HG02588 (cell line): ENCODE measurements around the gene AKAP13.

Experiments
- ATAC-seq: cut with Tn5 transposase; IDR thresholded peaks from one replicate; pipeline ENCODE4 v1.9.1; 2021; ENCODE audit warnings: mild to moderate bottlenecking, moderate library complexity; ENCODE audit not compliant: unreplicated experiment

Gene AKAP13

GRCh38 chr15:85718271-85718971 lies 338.0 kb downstream of the AKAP13 start:
- ATAC-seq: peak; percentile 71

GRCh38 chr15:85718981-85719380 lies 338.6 kb downstream of the AKAP13 start:
- no peak for ATAC-seq

- no peak for ATAC-seq
Observed at GRCh38 chr15:85722374-85723152, 342.2 kb downstream of the AKAP13 start.

- ATAC-seq: no peak
Observed at GRCh38 chr15:85723960-85724945, 343.9 kb downstream of the AKAP13 start.

- ATAC-seq: no peak
Observed at GRCh38 chr15:85725019-85725418, 344.6 kb downstream of the AKAP13 start.

GRCh38 chr15:85725564-85725963 lies 345.2 kb downstream of the AKAP13 start:
- no peak for ATAC-seq

- no peak for ATAC-seq
Observed at GRCh38 chr15:85726454-85726853, 346.1 kb downstream of the AKAP13 start.

- no peak for ATAC-seq
Observed at GRCh38 chr15:85727068-85727467, 346.7 kb downstream of the AKAP13 start.

- ATAC-seq: no peak
Observed at GRCh38 chr15:85730001-85730820, 349.8 kb downstream of the AKAP13 start.

GRCh38 chr15:85733416-85733815 lies 353.0 kb downstream of the AKAP13 start:
- ATAC-seq: no peak

- no peak for ATAC-seq
Observed at GRCh38 chr15:85737061-85737460, 356.7 kb downstream of the AKAP13 start.

- no peak for ATAC-seq
Observed at GRCh38 chr15:85741021-85741421, 360.6 kb downstream of the AKAP13 start.

- no peak for ATAC-seq
Observed at GRCh38 chr15:85741662-85742061, 361.3 kb downstream of the AKAP13 start.

- no peak for ATAC-seq
Observed at GRCh38 chr15:85742186-85742821, 361.9 kb downstream of the AKAP13 start.

GRCh38 chr15:85743392-85744055 lies 363.1 kb downstream of the AKAP13 start:
- ATAC-seq: no peak

- ATAC-seq: no peak
Observed at GRCh38 chr15:85744579-85744978, 364.2 kb downstream of the AKAP13 start.

GRCh38 chr15:85745023-85745422 lies 364.6 kb downstream of the AKAP13 start:
- ATAC-seq: no peak

- ATAC-seq: no peak
Observed at GRCh38 chr15:85745525-85746150, 365.2 kb downstream of the AKAP13 start.

GRCh38 chr15:85746641-85747040 lies 366.2 kb downstream of the AKAP13 start:
- no peak for ATAC-seq
